ENCODE measurements around the gene SOX6. TPM values are rescaled to one million over a fixed set of nuclear protein-coding genes. Genes with fewer than 3 reads are reported as not detected.

SOX6 gene
- total and polyA plus RNA-seq, 2 experiments from 2014 or later, result 0.03 to 0.66 TPM

GRCh38 chr11:16097543-16097942, 258.8 kb downstream of the SOX6 start (continued):
- TF ChIP-seq ZNF462 (CRISPR knock-in tag; IDR thresholded peaks at IDR 0.05) (no peak), POLR2AphosphoS5 (IDR thresholded peaks at IDR 0.05; ENCODE audit: low read depth) (no peak), CREB1 (CRISPR knock-in tag; IDR thresholded peaks at IDR 0.05; ENCODE audit: low read depth) (no peak), EZH2 (IDR thresholded peaks at IDR 0.05; ENCODE audit: low read depth, unreplicated experiment) (no peak)

- Mint-ChIP-seq H3K27ac (no peak overlapping the region), H3K4me1 (peaks cover 4% of the 10 kb centered on the region), H3K4me3 (no peak overlapping the region), H3K36me3 (ENCODE audit: low read depth) (no peaks in the 10 kb centered on the region), H3K27me3 (ENCODE audit: insufficient read depth, low read depth, poor library complexity) (no peaks in the 10 kb centered on the region), H3K9me3 (no peaks in the 10 kb centered on the region)
- no peak for DNase-seq (ENCODE audit: low spot score)
- H3K27me3 ChIP-seq (ENCODE audit: insufficient read depth), result no peaks in the 10 kb centered on the region
- H3K79me2 ChIP-seq (replicated peaks; ENCODE audit: insufficient read depth), result no peaks in the 10 kb centered on the region
- no peaks in the 10 kb centered on the region for H3F3A ChIP-seq (replicated peaks; ENCODE audit: low read depth)
- no peak overlapping the region for H3K4me2 ChIP-seq
- no peak overlapping the region for H2AFZ ChIP-seq
- no peaks in the 10 kb centered on the region for H3K9me2 ChIP-seq (ENCODE audit: insufficient read depth)
- no peaks in the 10 kb centered on the region for H3K36me3 ChIP-seq (ENCODE audit: insufficient read depth)
- H4K20me1 ChIP-seq (replicated peaks; ENCODE audit: insufficient read depth), result no peaks in the 10 kb centered on the region
- no peak for ATAC-seq
- no peak overlapping the region for H3K27ac ChIP-seq (ENCODE audit: low read depth)
- 0 out of 2 replicates have a peak, but pooled peaks cover 1% of the 10 kb centered on the region for H3K4me1 ChIP-seq (ENCODE audit: insufficient read depth)
- TF ChIP-seq JUNB (IDR thresholded peaks at IDR 0.05; ENCODE audit: unreplicated experiment) (no peak), ETS1 (IDR thresholded peaks at IDR 0.05) (no peak)
- H3K4me3 ChIP-seq, result no peak overlapping the region
Observed at GRCh38 chr11:16096336-16096735, 260.0 kb downstream of the SOX6 start.

All from GM23338 (cell line).